ENCODE results near the gene SCAF4. TPM values are rescaled to one million over a fixed set of nuclear protein-coding genes. Genes with fewer than 3 reads are reported as not detected.

SCAF4 gene
- total and polyA plus RNA-seq, 9 of the 15 experiments (the other 6 are each of a cell fraction or from before 2014, with no cell fraction given) = 2.3 to 55.7 (median 17.2) TPM

DNA sequence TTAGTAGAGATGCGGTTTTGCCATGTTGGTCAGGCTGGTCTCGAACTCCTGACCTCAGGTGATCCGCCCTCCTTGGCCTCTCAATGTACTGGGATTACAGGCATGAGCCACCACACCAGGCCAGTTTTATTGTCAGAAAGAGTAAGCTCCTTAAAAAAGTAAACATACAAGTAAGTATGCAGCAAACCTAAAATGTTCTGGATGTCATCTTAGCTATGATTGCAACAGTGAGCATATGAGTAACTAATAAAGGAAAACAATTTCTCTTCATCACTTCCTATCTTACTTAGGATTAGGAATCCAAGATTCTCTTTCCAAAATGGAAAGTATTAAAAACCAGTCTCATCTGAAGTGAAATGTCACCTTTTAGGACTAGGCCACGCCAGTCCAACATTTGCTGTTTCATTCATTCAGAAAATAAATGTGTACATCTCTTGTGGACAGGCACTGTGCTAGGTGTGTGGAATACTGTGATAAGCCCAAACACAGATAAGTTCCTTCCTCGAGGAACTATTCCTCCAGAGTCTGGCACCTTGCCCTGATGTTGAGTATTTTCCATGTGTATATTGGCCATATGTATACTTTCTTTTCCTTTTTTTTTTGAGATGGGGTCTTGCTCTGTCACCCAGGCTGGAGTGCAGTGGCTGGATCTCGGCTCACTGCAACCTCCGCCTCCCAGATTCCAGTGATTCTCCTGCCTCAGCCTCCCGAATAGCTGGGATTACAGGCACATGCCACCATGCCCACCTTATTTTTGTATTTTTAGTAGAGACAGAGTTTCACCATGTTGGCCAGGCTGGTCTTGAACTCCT lies 5.9 kb upstream of the SCAF4 start (continued):
- TF ChIP-seq HDAC1 (IDR thresholded peaks at IDR 0.05) (peak in 1 of 2 experiments; percentile 68; a peak in 2 of 4 replicates), JUND (IDR thresholded peaks at IDR 0.05; ENCODE audit: borderline replicate concordance, low read depth, low read length) (peak; percentile 62; the same call in 1 of the 2 replicates), JUND (tag; IDR thresholded peaks at IDR 0.05; ENCODE audit: borderline replicate concordance, low read depth, low read length) (peak; percentile 29; the same call in 1 of the 3 replicates), STAT5A (IDR thresholded peaks at IDR 0.05; ENCODE audit: borderline replicate concordance, low read length) (peak; percentile 81), POLR2AphosphoS5 (IDR thresholded peaks at IDR 0.05; ENCODE audit: control insufficient read depth, insufficient read depth, low read depth, low read length) (peak; percentile 77), FOXK2 (conservative IDR thresholded peaks at IDR 0.05 in 1 of 2, IDR thresholded peaks at IDR 0.05 in 1 of 2; ENCODE audit: low read depth in 2 of 2) (peak; percentile 64 to 75; a peak in 2 of 4 replicates), KDM1A (IDR thresholded peaks at IDR 0.05) (peak; percentile 35 to 95; a peak in 3 of 4 replicates), NONO (IDR thresholded peaks at IDR 0.05; ENCODE audit: low read depth in 2 of 2, low read length in 1 of 2) (peak in 1 of 2 experiments; percentile 37; a peak in 1 of 4 replicates), SMAD4 (CRISPR knock-in tag; conservative IDR thresholded peaks at IDR 0.05) (peak; percentile 25; the same call in 1 of the 2 replicates), CTBP1 (IDR thresholded peaks at IDR 0.05; ENCODE audit: borderline replicate concordance) (peak; percentile 63; the same call in 1 of the 2 replicates), TAF9B (IDR thresholded peaks at IDR 0.05; ENCODE audit: partially characterized antibody) (peak; percentile 32), MBD2 (IDR thresholded peaks at IDR 0.05; ENCODE audit: borderline replicate concordance, low read depth) (peak; percentile 41; the same call in 1 of the 2 replicates), HDGF (IDR thresholded peaks at IDR 0.05) (0 out of 2 replicates have a peak, but pooled peaks have one; percentile 41), MTA1 (IDR thresholded peaks at IDR 0.05; ENCODE audit: borderline replicate concordance) (peak; percentile 56; the same call in 1 of the 2 replicates), HDAC2 (IDR thresholded peaks at IDR 0.05) (peak; percentile 53; the same call in 1 of the 2 replicates)
- TF ChIP-seq, protein P1, sequence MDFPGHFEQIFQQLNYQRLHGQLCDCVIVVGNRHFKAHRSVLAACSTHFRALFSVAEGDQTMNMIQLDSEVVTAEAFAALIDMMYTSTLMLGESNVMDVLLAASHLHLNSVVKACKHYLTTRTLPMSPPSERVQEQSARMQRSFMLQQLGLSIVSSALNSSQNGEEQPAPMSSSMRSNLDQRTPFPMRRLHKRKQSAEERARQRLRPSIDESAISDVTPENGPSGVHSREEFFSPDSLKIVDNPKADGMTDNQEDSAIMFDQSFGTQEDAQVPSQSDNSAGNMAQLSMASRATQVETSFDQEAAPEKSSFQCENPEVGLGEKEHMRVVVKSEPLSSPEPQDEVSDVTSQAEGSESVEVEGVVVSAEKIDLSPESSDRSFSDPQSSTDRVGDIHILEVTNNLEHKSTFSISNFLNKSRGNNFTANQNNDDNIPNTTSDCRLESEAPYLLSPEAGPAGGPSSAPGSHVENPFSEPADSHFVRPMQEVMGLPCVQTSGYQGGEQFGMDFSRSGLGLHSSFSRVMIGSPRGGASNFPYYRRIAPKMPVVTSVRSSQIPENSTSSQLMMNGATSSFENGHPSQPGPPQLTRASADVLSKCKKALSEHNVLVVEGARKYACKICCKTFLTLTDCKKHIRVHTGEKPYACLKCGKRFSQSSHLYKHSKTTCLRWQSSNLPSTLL (IDR thresholded peaks at IDR 0.05) = peak; percentile 32; the same call in 1 of the 2 replicates
- TF ChIP-seq, protein P2, sequence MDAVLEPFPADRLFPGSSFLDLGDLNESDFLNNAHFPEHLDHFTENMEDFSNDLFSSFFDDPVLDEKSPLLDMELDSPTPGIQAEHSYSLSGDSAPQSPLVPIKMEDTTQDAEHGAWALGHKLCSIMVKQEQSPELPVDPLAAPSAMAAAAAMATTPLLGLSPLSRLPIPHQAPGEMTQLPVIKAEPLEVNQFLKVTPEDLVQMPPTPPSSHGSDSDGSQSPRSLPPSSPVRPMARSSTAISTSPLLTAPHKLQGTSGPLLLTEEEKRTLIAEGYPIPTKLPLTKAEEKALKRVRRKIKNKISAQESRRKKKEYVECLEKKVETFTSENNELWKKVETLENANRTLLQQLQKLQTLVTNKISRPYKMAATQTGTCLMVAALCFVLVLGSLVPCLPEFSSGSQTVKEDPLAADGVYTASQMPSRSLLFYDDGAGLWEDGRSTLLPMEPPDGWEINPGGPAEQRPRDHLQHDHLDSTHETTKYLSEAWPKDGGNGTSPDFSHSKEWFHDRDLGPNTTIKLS (IDR thresholded peaks at IDR 0.05; ENCODE audit: borderline replicate concordance, low read depth) = 0 out of 2 replicates have a peak, but pooled peaks have one; percentile 17
- TF ChIP-seq, protein P3, sequence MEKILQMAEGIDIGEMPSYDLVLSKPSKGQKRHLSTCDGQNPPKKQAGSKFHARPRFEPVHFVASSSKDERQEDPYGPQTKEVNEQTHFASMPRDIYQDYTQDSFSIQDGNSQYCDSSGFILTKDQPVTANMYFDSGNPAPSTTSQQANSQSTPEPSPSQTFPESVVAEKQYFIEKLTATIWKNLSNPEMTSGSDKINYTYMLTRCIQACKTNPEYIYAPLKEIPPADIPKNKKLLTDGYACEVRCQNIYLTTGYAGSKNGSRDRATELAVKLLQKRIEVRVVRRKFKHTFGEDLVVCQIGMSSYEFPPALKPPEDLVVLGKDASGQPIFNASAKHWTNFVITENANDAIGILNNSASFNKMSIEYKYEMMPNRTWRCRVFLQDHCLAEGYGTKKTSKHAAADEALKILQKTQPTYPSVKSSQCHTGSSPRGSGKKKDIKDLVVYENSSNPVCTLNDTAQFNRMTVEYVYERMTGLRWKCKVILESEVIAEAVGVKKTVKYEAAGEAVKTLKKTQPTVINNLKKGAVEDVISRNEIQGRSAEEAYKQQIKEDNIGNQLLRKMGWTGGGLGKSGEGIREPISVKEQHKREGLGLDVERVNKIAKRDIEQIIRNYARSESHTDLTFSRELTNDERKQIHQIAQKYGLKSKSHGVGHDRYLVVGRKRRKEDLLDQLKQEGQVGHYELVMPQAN (IDR thresholded peaks at IDR 0.05; ENCODE audit: borderline replicate concordance) = 0 out of 2 replicates have a peak, but pooled peaks have one; percentile 37
- TF ChIP-seq, protein P4, sequence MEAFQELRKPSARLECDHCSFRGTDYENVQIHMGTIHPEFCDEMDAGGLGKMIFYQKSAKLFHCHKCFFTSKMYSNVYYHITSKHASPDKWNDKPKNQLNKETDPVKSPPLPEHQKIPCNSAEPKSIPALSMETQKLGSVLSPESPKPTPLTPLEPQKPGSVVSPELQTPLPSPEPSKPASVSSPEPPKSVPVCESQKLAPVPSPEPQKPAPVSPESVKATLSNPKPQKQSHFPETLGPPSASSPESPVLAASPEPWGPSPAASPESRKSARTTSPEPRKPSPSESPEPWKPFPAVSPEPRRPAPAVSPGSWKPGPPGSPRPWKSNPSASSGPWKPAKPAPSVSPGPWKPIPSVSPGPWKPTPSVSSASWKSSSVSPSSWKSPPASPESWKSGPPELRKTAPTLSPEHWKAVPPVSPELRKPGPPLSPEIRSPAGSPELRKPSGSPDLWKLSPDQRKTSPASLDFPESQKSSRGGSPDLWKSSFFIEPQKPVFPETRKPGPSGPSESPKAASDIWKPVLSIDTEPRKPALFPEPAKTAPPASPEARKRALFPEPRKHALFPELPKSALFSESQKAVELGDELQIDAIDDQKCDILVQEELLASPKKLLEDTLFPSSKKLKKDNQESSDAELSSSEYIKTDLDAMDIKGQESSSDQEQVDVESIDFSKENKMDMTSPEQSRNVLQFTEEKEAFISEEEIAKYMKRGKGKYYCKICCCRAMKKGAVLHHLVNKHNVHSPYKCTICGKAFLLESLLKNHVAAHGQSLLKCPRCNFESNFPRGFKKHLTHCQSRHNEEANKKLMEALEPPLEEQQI (IDR thresholded peaks at IDR 0.05) = peak; percentile 89

Measured in K562 (cell line).